HEK293 (cell line): ENCODE results near the gene ZNF782.

Experiments used
- ZBTB21 ChIP-seq: fragments of 450-650 bp; formaldehyde crosslinking; IDR thresholded peaks from 2 replicates; pipeline ENCODE4 v1.5.1; 2017; ENCODE audit warnings: missing biosample characterization, missing genetic modification characterization
- ZFP3 ChIP-seq: fragments of 450-650 bp; formaldehyde crosslinking; IDR thresholded peaks from 2 replicates; pipeline ENCODE4 v1.5.1; 2016; ENCODE audit warnings: low read depth, missing biosample characterization, missing genetic modification characterization
- ZNF292 ChIP-seq: fragments of 450-650 bp; formaldehyde crosslinking; IDR thresholded peaks from 2 replicates; pipeline ENCODE4 v1.5.1; 2016; ENCODE audit warnings: low read depth, missing biosample characterization, missing genetic modification characterization, borderline replicate concordance
- ZNF549 ChIP-seq: fragments of 450-650 bp; IDR thresholded peaks from 2 replicates; pipeline ENCODE4 v1.5.1; 2018; ENCODE audit warnings: missing biosample characterization, missing genetic modification characterization, mild to moderate bottlenecking, inconsistent platforms, moderate library complexity
- TF ChIP-seq, protein P1 (sequence below): fragments of 450-650 bp; formaldehyde crosslinking; IDR thresholded peaks from 2 replicates; pipeline ENCODE4 v1.5.1; 2016; ENCODE audit warnings: missing biosample characterization, missing genetic modification characterization

DNA sequence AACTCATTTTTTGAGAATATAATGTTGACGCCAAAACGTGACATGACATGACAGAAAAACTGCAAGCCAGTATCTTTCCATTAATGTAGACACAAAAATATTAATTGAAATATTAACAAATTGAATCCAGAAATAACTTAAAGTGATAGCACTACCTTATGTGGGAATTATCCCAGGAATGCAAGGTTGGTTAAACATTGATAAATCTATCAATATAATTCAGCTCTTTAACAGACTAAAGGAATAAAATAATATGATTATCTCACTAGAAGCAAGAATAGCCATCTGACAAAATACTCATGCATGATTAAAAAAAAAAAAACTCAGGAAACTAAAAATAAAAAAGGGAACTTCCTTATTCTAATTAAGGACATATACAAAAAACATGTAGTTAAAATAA lies 83.2 kb downstream of the ZNF782 start:
- TF ChIP-seq ZNF292 (tag by site-specific recombination) (no peak), ZNF549 (tag by site-specific recombination) (no peak), ZFP3 (tag by site-specific recombination) (no peak), ZBTB21 (no peak)
- TF ChIP-seq, protein P1, sequence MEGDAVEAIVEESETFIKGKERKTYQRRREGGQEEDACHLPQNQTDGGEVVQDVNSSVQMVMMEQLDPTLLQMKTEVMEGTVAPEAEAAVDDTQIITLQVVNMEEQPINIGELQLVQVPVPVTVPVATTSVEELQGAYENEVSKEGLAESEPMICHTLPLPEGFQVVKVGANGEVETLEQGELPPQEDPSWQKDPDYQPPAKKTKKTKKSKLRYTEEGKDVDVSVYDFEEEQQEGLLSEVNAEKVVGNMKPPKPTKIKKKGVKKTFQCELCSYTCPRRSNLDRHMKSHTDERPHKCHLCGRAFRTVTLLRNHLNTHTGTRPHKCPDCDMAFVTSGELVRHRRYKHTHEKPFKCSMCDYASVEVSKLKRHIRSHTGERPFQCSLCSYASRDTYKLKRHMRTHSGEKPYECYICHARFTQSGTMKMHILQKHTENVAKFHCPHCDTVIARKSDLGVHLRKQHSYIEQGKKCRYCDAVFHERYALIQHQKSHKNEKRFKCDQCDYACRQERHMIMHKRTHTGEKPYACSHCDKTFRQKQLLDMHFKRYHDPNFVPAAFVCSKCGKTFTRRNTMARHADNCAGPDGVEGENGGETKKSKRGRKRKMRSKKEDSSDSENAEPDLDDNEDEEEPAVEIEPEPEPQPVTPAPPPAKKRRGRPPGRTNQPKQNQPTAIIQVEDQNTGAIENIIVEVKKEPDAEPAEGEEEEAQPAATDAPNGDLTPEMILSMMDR, result no peak
